NCI-H2196 treated with DMSO at 0.1 percent for 48 hours (cell line): ENCODE data around the gene AIF1L.

ENCODE experiments used
- DNase-seq: peaks from one replicate; lab custom pipeline; 2025; ENCODE audit not compliant: unreplicated experiment; lab: John Stamatoyannopoulos, UW

Gene AIF1L

DNA sequence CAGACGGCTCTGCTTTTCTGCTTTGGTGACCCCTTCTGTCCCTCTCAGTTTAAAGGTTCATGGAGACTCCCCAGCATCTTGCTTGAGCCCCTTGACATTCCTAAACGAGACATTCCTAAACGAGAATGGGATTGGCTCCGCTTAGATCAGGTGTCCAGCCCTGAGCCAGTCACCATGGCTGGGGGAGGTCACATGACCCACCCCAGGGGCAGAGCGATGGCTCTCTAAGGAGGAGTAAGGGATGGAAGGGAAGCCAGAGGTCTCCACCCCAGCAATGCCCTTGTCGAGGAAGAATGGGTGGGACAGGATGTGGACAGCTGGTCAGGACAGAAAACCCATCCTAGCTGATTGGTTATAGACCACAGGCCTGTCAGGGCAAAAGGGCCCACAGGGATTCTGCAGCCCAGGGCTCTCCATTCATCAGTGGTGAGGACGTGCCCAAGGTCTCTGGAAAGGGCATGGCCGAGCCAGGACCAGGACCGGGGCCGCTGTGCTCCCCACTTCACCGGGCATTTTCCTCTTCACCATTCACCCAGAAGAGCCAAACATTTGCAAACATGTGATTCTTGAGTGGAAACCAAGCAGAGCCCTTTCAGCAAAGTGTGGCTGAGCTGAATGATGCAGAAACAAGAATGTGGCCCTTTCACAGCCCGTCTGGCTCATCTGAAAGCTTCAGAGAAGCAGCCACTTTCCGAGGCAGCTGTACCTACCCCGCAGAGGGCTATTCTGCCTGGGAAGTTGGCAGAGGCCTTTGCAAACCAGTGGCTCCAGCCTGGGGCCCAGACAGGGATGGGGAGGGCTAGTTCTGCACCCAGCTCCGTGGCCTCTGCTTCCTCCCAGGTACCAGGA lies 19.8 kb upstream of the AIF1L start:
- no peak for DNase-seq

DNA sequence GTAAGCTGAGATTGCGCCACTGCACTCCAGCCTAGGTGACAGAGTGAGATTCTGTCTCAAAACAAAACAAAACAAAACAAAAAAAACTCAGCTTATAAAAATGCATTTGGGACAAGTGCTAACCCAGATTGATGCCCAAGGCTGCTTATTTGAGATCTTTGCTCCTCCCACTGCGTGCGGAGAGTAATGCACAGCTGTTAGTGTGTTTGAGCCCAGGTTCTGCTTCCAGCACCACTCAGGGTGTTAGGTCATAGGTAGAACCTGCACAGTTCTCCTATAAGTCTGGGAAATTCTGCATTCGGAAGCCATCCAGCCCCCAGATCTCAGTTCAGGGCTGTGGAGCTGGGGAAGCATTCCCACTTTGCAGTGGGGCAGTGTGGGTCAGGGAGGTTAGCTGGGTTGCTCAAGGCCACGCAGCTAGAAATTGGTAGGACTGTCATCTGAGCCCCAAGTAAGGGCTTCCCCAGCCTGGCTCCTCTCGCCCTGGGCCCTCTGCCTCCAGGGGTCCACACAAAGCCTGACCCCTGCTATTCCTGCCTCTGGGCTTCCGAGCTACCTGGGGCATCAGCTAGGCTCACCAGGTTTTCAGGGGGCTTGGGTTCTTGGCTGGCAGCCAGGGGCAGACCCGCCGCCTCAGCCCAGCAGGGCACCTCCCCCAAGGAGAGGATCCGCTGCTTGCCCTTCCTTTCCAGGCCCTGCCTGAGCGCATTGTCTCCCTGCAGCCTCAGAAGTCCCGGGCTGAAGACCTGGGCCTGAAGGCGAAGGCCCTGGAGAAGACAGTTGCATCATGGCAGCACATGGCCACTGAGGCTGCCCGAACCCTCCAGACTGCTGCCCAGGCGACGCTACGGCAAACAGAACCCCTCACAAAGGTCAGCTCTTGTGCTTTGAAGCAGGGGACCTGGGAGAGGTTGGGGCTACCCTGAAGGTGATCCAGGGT lies 17.6 kb upstream of the AIF1L start:
- no peak for DNase-seq

DNA sequence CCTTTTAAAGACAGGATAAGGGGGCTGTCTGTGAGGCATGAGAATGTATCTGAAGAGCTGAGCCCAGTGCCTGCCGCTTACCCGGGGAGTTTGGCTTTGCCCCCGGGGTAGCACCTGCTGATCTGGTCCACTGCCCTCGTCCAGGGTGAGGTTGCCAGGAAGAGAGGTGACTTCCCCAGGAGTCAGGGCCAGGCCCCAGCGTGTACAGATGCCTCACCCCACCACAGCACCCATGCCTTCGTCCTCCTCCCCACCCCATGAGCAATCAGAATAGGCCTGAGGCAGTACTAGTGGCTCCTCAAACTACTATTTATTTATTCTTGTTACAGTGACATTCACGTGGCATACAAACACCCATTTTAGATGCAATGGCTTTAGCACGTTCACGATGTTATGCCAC lies 15.7 kb upstream of the AIF1L start:
- DNase-seq = no peak

DNA sequence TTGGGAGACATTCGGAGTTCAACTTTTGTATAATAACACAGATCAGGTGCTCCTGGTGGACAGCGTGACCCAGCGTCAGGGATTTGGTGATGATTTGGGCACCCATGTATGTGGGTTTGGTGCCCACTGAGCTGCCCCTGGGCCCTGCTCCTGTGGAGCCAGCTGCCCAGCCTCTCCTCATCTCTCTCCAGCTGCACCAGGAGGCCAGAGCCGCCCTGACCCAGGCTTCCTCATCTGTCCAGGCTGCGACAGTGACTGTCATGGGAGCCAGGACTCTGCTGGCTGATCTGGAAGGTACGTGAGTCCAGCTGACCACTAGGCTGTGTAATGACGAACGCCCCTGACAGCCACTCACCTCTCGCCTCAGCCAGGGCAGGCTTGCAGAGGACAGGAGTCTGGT lies 14.5 kb upstream of the AIF1L start:
- DNase-seq = no peak

DNA sequence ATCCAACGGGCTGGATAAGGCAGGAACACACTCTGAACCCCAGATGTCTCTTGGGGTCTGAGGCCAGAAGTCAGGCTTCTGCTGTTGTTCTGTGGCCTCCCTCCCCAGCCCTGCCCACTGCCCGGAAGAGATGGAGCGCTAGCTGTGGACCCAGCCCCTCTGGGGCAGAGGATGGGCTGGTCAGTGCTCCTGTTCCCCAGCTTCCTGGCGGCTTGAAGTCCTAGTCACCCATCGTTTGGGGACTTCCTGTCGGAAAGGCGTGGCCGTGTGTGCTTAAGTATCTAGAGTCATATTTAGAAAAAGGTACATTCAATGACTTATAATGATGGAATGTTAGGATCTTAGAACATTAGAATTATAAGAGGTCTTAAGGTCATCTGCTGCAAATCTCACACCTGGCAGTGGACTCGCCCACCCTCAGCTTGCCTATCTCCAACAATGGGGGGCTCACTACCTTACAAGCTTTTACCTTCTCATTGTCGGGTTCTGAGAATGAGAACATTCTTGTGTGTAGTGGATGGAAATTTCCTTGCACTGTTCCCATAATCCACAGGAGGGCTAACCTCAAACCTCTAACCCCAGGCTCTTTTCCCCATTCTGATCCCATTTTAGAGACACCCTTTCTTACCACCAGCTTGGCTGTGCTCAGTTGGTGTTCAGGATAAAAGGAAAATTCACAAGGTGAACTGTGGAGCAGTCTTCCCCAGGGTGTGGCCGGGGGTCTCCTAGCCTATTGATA lies 13.4 kb upstream of the AIF1L start:
- no peak for DNase-seq

DNA sequence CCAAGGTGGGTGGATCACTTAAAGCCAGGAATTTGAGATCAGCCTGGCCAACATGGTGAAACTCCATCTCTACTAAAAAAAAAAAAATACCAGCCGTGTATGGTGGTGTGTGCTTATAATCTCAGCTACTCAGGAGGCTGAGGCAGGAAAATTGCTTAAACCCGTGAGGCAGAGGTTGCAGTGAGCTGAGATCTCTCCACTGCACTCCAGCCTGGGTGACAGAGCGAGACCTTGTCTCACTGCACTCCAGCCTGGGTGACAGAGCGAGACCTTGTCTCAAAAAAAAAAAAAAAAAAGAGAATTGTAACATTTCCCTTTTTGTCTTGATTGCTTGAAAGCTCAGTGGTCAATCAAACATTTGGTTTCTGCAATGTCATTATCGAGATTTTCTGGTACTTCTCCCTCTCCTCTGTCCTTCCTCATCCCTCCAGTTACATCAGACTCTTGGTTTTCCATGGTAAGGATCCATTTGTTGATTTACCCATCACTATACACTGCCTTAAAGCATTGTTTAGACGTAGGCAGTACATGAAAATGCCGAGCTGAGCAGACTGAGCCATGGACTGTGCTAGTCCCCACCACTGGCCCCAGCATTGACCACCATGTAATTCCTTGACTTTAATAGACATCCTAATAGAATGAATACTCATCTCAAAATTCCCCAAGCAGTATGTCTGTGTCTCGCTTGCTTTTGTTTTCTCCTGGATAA lies 11.5 kb upstream of the AIF1L start:
- DNase-seq = no peak

DNA sequence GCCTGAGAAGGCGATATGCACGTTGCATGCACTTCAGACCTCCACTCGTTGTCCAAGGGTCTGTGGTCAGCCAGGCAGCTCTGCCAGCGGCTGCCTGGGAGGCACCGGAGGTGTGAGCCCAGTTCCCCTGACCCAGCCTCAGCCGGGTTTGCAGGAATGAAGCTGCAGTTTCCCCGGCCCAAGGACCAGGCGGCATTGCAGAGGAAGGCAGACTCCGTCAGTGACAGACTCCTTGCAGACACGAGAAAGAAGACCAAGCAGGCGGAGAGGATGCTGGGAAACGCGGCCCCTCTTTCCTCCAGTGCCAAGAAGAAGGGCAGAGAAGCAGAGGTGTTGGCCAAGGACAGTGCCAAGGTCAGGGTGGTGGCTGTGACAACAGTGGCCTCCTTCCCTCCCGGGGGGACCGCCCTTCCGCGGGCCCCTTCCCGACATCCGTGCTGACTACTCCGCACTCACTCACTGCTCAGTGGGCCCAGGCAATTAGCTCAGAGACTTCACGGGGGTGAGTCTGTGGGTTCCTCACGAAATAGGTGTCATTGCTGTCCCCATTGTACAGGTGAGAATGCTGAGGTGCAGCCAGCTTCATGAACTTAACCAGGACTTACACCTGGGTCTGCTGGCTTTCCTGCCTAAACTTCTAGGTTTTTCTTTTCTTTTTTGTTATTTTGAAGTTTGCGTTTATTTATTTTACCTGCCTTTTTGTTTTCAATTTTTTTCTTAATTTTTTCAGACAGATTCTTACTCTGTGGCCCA lies 10.8 kb upstream of the AIF1L start:
- no peak for DNase-seq

DNA sequence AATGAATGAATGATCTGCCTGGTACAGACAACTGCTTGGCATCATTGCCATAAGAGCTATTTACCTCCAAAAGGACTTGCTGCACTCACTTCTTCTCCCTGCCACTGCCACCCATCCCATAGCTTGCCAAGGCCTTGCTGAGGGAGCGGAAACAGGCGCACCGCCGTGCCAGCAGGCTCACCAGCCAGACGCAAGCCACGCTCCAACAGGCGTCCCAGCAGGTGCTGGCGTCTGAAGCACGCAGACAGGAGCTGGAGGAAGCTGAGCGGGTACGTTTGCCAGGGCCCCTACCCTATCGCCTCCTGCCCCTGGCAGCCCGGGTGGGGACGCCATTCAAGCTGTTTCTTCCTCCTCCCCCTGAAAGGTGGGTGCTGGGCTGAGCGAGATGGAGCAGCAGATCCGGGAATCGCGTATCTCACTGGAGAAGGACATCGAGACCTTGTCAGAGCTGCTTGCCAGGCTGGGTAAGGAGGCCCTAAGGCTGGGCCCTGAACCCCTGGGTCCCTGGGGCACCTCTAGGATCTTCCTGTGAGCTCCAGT lies 8.9 kb upstream of the AIF1L start:
- no peak for DNase-seq

DNA sequence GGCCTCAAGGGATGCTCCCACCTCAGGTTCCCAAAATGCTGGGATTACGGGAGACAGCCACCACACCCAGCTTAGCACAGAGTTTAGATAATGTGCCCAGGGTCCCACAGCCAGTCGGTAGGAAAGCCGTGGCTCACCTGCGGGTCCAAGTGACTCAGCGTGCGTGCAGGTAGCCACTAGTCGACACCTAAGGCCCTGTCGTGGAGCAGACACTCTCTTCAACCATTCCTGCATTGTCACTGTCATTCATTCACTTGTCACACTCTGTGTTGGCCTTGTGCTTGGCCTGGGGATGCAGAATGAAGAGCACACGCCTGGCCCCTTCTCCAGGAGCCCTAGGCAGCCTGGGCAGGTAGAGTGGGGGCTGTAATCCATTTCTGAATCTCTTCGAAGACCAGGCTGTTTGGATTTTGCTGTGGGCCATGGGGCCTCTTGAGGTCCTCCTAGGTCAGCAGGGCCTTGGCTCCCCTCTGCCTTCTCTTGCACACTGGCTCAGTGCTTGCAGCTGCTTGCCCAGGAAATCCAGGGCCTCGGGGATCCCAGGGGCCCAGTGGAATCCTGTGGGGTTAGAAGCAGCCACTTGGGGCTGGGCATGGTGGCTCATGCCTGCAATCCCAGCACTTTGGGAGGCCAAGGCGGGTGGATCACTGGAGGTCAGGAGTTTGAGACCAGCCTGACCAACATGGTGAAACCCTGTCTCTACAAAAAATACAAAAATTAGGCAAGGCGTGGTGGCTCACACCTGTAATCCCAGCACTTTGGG lies 6.1 kb upstream of the AIF1L start:
- no peak for DNase-seq

DNA sequence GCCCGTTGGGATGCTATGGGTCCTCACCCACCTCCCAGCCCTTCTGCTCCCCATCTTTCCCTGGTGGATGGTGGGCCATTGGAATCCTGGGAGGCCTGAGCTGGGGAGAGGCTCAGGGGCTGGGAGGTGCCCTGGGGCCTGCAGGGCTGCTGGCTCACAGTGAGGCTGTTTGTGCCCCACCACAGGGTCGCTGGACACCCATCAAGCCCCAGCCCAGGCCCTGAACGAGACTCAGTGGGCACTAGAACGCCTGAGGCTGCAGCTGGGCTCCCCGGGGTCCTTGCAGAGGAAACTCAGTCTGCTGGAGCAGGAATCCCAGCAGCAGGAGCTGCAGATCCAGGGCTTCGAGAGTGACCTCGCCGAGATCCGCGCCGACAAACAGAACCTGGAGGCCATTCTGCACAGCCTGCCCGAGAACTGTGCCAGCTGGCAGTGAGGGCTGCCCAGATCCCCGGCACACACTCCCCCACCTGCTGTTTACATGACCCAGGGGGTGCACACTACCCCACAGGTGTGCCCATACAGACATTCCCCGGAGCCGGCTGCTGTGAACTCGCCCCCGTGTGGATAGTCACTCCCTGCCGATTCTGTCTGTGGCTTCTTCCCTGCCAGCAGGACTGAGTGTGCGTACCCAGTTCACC lies 4.9 kb upstream of the AIF1L start:
- DNase-seq = no peak

DNA sequence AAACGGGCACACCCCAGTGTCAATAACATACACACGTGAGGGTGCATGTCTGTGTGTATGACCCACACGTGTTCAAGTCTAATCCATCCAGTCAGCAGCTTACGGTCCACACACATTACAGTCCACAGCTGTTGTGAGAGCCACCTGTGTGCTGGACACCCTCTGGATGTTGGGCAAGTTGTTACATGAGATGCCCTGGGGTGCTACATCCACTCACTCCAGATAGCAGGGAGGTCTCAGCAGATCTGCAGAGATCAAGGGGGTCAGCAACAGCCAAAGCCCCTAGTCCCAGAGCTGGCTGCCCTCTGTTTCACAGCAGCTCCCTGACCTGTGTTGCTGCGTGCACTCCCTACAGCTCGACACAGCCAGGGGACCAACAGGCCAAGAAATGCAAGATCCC lies 4.3 kb upstream of the AIF1L start:
- DNase-seq = no peak

DNA sequence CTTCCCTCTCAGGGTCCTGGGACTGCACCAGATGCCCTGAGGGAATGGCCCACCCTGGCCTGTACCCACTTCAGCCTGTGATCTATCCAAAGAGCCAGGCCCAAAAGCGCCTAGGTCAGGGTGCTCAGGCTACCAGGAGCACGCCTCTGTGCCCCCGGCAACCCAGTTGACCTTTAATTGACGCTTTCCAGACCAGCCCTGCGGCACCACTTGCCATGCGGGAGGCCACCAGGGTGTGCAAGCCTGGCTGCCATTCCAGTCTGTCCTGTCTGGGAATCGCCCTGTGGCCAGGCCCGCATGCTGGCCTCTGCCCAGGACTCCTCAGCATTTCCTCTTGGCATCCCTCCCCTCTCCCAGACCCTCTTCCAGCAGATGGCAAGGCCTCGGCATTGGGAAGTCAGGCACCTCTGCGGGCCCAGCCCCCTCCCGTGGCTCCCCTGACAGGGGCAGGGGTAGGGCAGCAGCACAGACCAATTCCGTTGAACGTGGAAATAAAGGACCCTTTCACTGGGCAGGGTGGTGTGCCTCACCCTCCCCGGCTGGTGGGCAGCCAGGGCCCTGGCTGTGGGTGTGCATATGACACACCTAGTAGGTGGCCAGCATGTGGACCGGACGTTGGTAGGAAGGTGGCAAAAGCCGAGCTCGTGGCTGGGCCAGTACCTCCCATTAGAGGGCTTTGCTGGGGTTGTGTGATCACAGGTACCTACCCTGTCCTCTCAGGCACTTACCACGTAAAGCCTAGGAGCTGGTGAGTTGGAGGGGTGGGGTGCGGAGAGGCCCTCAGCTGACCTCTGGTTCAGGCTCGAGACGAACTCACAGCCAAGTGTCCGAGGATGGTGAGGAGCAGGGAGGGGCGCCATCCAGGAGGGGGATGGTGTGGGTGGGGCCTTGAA lies 3.5 kb upstream of the AIF1L start:
- DNase-seq = no peak

DNA sequence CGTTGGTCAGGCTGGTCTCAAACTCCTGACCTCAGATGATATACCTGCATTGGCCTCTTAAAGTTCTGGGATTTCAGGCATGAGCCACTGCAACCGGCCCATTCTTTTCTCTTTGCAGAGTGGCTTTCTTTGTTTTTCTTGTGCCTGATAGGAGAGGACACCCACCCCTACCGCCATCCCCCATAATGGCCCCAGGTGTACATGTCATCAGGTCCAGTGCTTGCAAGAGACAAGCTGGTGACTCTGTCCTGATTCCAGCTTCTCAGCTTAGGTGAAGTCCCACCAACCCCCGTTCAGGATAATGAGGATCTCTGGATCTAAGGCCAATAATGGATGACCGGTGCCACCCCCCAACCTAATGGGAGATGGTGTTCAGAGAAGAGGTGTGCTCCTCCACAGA lies 2.3 kb upstream of the AIF1L start:
- no peak for DNase-seq

DNA sequence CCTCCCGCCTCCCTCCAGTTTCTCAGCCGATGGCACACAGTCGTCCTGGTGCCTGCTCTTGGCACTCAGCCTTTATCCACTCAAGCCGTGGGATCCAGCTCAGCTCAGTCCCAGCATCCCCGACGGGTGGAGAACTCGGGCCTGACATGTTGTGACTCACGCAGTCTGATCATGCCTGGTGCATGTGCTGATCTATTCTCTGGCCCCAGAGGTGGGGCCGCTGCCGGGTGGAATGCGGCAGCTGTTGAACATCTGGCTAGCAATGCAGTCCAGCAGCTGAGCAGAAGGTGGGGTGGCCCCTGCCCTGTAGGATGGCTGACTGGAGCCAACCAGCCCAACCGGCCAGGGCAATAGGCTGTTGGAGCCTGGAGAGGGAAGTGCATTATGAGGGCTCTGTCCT lies 1.7 kb upstream of the AIF1L start:
- no peak for DNase-seq

DNA sequence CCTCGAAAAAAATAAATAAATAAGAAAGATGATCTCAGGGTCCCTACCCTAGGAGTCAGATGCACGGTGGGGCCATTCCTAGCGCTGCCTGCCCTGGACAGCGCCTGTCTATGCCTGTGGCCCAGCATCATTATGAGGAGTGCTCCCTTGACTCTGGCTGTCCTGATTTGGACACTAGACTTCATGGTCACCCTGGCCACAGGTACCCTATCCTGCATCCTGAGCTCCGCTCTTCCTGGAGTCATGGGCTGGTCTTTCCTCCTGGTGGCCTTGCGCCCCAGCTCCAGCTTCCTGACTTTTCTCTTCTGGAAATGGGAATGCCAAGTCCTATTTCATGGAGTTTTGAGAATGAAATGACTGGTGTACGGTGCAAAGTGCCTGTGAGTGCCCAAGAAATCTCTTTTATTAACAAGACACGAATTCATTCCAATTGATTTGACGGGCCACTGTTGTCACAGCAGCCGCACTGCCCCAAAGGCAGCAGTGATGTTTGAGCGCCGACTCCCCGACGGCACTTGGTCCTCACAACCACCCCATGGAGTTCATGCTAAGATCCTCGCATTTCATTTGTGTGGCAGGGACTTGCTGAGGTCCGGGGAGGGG lies 564 bp upstream of the AIF1L start:
- DNase-seq = no peak

DNA sequence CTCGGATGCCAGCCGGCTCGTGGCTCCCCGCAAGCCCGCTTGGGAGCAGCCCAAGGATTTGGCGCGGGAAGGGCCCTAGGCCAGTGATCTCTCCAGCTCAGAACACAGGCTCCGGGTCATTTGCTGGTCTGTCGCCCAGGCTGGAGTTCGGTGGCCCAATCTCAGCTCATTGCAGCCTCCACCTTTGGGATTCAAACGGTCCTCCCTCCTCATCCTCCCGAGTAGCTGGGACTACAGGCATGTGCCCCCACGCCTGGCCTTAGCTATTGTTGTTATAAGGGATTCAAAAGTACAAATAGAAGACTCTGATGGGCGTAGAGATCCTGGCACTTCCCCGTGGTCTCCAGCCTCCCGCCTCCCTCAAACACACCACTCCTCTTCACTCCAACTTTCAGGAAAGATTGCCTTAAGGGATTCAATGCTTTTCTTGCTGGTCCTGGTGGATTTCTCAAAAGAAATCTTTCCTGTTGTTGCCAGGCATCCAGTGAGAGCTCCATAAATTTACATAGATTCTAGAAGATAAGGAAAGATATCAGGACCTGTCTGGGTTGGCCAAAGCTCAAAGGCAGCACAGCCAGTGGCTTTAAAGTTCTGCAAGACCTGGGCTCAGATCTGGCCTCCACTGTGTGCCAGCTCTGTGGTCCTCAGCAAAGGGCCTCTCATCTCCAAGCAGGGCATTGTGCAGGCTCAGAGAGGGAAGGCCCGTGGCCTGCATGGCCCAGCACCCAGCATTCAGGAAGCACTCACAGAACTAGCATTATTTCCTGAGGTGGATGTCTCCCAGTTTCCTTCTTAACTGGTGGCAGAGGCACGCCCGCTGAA lies 1.0 kb downstream of the AIF1L start:
- DNase-seq = no peak

DNA sequence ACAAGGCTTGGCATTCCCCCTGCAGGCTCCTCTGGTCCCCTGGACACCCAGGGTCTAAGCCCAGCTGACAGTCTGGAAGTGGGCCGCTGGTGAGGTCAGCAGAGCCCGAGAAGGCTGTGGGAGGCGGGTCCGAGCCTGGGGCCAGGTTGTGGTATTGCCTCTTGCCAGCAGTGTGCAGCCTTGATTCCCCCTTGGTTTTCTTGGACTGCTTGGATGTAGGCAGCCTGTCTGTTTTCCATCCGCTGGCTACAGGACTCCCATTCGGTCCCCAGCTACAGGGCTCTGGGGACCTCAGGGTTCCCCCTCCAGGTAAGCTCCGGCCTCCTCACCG lies 1.6 kb downstream of the AIF1L start:
- no peak for DNase-seq
